Embryonic facial prominence (tissue), 1 donor: ENCODE measurements around the gene ITGB2.

Source experiments
- DNase-seq: peaks from one replicate; pipeline ENCODE4 v3.0.0-alpha.2; 2016; ENCODE audit errors: extremely low spot score

ITGB2 gene

GRCh38 chr21:44897326-44898010, 23.2 kb downstream of the ITGB2 start:
- no peak for DNase-seq

- DNase-seq = no peak
Observed at GRCh38 chr21:44896561-44897286, 24.0 kb downstream of the ITGB2 start.

DNA sequence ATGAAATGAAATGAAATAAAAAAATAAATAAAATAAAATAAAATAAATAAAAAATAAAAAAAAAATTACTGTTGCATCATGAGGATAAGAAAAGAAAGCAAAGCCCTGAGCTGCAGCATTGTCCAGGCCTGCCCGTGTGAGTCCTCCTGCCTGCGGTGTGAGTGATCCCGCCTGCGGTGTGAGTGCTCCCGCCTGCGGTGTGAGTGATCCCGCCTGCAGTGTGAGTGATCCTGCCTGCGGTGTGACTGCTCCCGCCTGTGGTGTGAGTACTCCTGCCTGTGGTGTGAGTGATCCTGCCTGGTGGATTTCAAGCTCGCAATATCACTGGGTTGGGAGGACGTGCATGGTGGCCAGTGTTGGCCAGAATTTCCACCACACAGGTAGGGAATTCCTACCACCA, 24.8 kb downstream of the ITGB2 start:
- no peak for DNase-seq

GRCh38 chr21:44894687-44895302, 25.9 kb downstream of the ITGB2 start:
- DNase-seq = no peak

DNA sequence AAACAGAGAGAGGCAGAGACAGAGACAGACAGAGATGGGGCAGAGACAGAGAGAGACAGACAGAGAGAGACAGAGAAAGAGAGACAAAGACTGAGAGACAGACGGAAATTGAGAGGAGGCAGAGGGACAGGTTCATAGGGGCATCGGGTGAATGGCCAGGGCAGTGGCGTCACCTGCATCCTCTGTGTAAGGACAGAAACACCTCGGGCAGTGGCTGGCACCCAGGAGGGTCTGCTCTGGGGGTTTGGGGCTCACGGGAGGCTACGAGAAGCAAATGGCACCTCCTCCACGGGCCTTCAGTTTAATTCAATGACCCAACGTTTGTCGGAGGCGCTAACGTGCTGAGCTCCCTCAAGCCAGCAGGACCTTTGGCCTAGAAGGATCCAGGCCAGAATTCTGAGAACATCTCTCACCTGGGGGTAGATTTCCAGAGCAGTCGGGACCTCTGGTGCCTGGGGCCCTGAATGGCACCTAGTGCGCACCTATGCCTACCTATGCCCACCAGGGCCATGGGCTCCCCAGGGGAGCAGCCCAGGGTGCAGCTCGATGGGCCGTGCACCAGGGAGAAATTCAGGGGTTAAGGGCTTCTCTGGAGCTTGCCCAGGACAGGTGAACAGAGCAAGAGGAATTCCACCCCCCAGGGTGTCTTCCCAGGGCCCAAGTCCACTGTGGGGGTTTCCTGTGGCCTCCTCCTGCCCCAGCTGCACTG, 26.6 kb downstream of the ITGB2 start:
- DNase-seq = no peak

DNA sequence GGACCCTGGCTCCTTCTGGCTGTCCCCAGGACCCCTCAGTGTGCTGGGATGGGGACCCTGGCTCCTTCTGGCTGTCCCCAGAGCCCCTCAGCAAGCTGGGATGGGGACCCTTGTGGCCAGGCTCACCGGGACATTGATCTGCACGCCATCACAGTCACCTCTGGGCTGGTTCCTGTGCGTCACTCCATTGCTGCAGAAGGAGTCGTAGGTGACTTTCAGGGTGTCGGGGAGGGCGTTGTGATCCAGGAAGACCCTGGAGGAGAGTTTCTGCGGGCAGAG, 27.5 kb downstream of the ITGB2 start:
- no peak for DNase-seq

DNA sequence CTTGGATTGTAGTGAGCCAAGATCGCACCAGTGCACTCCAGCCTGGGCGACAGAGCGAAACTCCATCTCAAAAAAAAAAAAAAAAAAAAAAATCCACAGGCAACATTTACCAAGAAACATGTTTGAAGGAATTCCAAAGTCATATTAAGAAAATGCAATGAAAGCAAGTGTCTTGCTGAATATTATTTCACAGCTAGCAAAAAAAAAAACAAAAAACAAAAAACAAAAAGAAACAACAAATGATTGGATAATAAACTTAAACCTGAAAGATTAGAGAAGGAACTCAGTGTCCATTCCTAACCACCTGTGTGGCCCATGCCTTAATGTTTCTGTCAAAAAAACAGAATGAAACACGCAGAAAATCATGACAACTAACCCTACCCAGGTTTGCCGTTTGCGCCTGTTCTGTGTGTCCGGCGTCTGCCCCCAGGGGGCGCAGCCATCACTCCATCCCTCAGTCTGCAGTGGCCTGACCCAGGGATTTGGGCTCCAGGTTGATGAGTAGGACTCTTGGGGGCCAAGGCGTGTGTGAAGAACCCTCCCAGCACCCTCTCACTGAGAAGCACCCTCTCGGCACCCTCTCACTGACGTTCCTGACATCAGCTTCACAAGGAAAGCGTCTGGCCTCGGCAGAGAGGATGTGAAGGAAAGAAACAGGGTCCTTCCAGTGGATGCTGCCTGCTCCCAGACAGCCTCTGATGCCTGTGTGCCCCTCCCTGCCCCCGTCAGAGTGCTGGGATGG, 28.0 kb downstream of the ITGB2 start:
- no peak for DNase-seq

DNA sequence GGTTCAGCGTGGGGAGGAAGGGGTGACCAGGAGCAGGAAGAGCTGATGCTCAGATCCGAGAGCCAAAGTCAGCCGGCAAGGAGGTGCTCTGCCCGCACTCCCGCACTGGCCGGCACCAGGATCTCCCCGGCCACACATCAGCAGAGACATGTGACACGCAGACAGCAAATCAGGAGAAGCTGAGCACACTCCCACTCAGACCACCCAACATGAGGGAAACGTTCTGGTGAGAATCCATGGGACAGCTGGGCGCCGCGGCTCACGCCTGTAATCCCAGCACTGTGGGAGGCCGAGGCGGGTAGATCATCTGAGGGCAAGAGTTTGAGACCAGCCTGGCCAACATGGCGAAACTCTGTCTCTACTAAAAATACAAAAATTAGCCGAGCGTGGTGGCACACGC, 28.6 kb downstream of the ITGB2 start:
- no peak for DNase-seq

GRCh38 chr21:44891631-44892031, 29.1 kb downstream of the ITGB2 start:
- DNase-seq = no peak

GRCh38 chr21:44890961-44891541, 29.6 kb downstream of the ITGB2 start:
- DNase-seq = no peak

DNA sequence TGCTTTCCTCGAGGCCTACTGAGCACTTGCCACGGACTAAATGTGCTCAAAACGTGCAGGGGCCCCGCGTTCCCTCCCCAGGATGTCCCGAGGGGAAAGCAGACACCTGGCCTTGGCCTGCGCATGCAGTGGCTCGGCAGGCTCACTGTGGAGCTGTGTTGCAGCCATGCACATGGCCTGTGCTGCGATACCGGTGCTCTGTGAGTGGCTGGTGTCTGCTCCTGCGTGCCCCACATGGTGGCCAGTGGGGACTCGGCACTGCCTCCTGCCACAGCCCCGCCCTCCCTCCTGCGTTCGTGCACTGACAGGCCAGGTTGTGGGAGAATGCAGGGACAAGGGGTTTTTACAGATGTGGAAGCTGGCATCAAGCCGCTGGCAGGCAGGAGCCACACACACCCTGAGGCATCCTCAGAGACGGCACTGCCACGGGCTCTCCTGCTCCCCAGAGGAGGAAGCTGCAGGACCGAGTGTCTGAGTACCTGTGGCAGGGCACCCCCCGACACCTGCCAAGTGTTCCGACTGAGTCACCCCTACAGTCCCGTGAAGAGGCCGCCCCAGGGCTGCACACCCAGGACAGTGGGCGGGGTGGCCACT, 30.3 kb downstream of the ITGB2 start:
- DNase-seq = no peak

DNA sequence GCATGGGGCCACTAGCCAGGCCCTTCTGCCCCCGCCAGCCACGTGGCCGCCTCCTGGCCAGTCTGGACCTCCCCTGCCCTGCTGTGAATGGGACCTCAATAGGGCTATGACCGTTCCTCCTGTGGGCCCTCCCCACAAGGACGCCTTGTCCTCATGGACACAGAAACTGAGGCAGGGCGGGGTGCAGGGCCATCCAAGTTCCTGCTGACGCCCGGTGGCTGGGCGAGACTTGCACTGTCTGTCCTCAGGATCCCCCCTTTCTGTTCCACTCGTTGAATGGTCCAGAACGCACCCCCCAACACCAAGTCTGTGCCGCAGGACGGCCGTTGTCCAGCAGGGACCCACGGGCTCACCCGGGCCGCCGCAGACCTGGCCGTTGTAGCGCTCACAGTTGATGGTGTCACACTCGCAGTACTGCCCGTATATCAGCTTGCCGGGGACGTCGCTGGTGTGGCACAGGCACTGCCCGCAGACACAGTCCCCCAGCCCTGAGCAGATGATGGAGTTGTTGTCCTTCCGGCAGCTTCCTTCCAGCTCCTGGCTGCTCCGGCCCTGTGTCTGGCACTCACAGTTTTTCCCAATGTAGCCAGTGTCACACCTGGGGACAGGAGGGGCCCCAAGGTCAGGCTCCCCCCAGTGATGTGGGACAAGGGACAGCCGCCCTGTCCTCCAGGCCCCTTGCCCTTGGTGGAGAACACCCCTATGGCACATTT, 30.9 kb downstream of the ITGB2 start:
- no peak for DNase-seq

DNA sequence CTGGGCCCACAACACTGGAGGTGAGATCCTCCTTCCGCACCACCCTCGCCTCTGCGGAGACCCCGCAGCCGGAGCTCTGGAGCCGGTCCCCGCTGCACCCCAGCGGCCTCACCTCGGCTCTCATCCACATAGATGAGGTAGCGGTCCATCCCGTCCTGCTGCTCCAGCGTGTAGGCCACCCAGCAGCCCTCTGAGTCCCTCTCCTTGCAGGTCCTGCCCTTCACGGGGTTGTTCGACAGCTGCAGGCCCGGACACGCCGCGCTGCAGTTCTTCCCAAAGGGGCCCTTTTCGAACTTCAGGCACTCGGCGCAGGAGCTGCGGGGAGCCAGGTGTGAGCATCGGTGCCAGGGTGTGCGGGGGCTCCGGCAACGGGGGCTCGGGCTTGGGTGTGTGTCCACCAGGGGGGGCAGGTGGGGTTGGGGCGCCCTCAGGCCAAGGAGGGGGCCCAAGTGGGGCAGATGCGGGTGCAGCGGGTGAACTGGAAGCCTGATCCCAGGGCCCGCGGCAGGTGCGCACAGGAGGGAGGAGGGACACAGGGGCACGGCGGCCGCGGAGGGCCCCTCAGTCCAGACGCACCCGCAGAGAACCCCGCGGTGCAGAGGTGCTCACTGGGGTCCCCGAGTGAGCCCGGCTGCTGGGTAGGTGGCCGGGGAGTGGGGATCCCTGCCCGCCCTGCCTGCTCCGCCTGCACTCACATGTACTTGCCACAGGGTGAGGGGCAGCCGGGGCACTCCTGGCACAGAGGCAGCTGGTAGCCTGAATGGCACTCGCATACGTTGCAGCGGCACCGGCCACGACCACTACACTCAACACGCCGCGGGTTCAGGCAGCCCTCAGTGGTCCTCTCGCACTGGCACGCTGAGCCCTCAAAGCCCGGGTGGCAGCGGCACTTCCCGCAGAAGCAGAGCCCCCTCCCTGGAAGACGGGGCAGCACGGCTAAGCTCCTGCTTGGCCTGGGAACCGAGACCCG, 31.8 kb downstream of the ITGB2 start:
- DNase-seq = no peak

GRCh38 chr21:44887807-44888580, 32.7 kb downstream of the ITGB2 start:
- DNase-seq = no peak

GRCh38 chr21:44887126-44887806, 33.4 kb downstream of the ITGB2 start:
- no peak for DNase-seq

DNA sequence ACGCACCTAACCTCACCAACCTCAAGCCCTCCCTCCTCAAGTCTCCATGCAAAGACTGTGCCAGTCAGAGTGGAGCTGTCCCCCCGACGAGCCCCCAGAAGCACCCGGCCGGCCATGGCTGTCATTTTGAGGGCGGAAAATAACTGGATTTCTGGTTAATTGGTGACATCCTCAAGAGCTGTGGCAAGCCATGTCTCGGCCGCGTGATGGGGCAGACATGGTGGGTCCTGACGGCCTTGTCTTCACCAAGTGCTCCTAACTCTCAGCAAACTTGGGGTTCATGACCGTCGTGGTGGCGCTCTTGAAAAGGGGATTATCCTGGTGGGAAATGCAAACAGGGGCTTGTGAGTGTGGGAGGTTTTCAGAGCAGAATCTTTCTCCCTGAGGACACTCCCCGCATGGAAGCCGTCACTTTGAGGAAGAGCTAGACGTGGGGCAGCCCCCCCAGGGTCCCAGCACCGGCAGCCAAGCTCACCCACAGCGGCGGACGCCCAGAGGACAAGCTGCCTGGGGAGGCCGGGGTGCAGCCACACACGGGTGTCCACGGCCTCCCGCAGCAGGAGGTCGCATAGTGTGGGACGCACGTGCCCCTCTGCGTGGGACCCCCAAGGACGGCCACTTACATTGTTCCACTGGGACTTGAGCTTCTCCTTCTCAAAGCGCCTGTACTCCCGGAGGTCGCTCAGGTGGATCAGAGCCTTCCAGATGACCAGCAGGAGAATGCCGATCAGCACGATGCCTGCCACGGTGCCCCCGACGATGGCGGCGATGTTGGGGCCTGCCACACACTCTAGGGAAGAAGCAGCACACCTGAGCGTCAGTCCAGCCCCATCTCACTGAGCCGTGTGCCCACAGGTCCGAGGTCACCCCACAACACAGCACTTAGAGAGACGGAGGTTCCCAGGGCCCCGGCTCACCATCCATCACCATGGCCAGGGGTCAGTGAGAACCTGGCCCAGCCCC, 34.3 kb downstream of the ITGB2 start:
- no peak for DNase-seq

DNA sequence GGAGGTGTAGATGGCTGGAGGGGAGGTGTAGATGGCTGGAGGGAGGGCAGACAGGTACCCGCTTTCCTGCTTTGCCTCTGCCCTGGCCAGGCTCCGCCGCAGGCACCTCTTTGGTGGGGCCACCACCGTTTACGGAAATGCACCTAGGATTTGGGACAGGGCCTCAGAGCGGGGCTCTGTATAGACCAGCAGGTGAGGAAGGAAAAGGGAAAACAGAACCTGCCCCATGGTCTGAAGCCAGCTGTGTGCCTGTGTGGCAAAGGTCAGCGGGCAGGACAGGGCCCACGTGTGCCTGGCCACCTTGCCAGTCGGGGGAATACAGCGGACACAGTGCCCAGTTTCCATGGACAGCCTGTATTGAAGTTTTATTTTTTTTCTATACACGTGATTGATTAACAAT, 35.1 kb downstream of the ITGB2 start:
- no peak for DNase-seq
